GM23338 (cell line): ENCODE data around the gene YWHAH. TPM values are rescaled to one million over a fixed set of nuclear protein-coding genes. Genes with fewer than 3 reads are reported as not detected.

ENCODE experiments used
- ATAC-seq: fragments of 200-7000 bp; cut with Tn5 transposase; 3 replicates; pipeline ENCODE4 v1.9.1; 2020
- DNase-seq: peaks from one replicate; pipeline ENCODE4 v3.0.0-alpha.2; 2015; ENCODE audit warnings: low spot score
- H2AFZ ChIP-seq: fragments of 200-600 bp; sonication (generic); 2 replicates; pipeline ENCODE4 v1.8.0; 2016; ENCODE audit warnings: antibody characterized with exemption, mild to moderate bottlenecking, moderate library complexity
- H3F3A ChIP-seq: fragments of 200-600 bp; sonication (generic); replicated peaks from 2 replicates; pipeline ENCODE4 v1.8.0; 2017; ENCODE audit warnings: antibody characterized with exemption, mixed run types, low read depth
- H3K27ac ChIP-seq: fragments of 200-600 bp; sonication (generic); 2 replicates; pipeline ENCODE4 v1.6.1; 2016; ENCODE audit warnings: low read depth
- H3K27me3 ChIP-seq: fragments of 200-600 bp; sonication (generic); 2 replicates; pipeline ENCODE4 v1.8.0; 2016; ENCODE audit warnings: mild to moderate bottlenecking, mixed run types, moderate library complexity; ENCODE audit not compliant: insufficient read depth
- H3K36me3 ChIP-seq: fragments of 200-600 bp; sonication (generic); 2 replicates; pipeline ENCODE4 v1.8.0; 2016; ENCODE audit warnings: mild to moderate bottlenecking; ENCODE audit not compliant: insufficient read depth
- H3K4me1 ChIP-seq: fragments of 200-600 bp; sonication (generic); 2 replicates; pipeline ENCODE4 v1.8.0; 2016; ENCODE audit warnings: mild to moderate bottlenecking, moderate library complexity; ENCODE audit not compliant: insufficient read depth
- H3K4me2 ChIP-seq: fragments of 200-600 bp; sonication (generic); 2 replicates; pipeline ENCODE4 v1.7.1; 2017; ENCODE audit warnings: mixed run types
- H3K4me3 ChIP-seq: fragments of 200-600 bp; sonication (generic); 2 replicates; pipeline ENCODE4 v1.6.1; 2016; ENCODE audit warnings: mixed run types
- H3K79me2 ChIP-seq: fragments of 200-600 bp; sonication (generic); replicated peaks from 2 replicates; pipeline ENCODE4 v1.8.0; 2017; ENCODE audit warnings: mild to moderate bottlenecking; ENCODE audit not compliant: insufficient read depth
- H3K9me2 ChIP-seq: fragments of 200-600 bp; sonication (generic); 2 replicates; pipeline ENCODE4 v1.8.0; 2017; ENCODE audit not compliant: insufficient read depth
- H4K20me1 ChIP-seq: fragments of 200-600 bp; sonication (generic); replicated peaks from 2 replicates; pipeline ENCODE4 v1.8.0; 2017; ENCODE audit warnings: mild to moderate bottlenecking; ENCODE audit not compliant: insufficient read depth
- H3K27ac Mint-ChIP-seq: 2 replicates; pipeline ENCODE4 v1.8.0; 2020; ENCODE audit warnings: inconsistent platforms, mild to moderate bottlenecking, moderate library complexity, mixed read lengths
- H3K27me3 Mint-ChIP-seq: 3 replicates; pipeline ENCODE4 v1.8.0; 2022; ENCODE audit warnings: low read depth, mild to moderate bottlenecking, moderate library complexity, mixed read lengths, inconsistent platforms; ENCODE audit not compliant: insufficient read depth, poor library complexity
- H3K36me3 Mint-ChIP-seq: 3 replicates; pipeline ENCODE4 v1.8.0; 2021; ENCODE audit warnings: low read depth, mild to moderate bottlenecking, inconsistent platforms, moderate library complexity, mixed read lengths
- H3K4me1 Mint-ChIP-seq: 3 replicates; pipeline ENCODE4 v1.8.0; 2020; ENCODE audit warnings: mild to moderate bottlenecking, inconsistent platforms, mixed read lengths
- H3K4me3 Mint-ChIP-seq: 3 replicates; pipeline ENCODE4 v1.8.0; 2021; ENCODE audit warnings: moderate library complexity, mild to moderate bottlenecking, inconsistent platforms, mixed read lengths
- H3K9me3 Mint-ChIP-seq: 3 replicates; pipeline ENCODE4 v1.8.0; 2020; ENCODE audit warnings: moderate library complexity, mild to moderate bottlenecking, inconsistent platforms, mixed read lengths
- CREB1 ChIP-seq: fragments of 250-450 bp; sonication (Bioruptor Pico); IDR thresholded peaks from 2 replicates; pipeline ENCODE4 v1.5.0; 2020; ENCODE audit warnings: low read depth, mild to moderate bottlenecking, moderate library complexity
- EZH2 ChIP-seq: fragments of 200-600 bp; sonication (generic); IDR thresholded peaks from one replicate; pipeline ENCODE4 v1.8.0; 2017; ENCODE audit warnings: antibody characterized with exemption, mild to moderate bottlenecking, low read depth; ENCODE audit not compliant: unreplicated experiment
- EZH2phosphoT487 ChIP-seq: fragments of 200-600 bp; sonication (generic); IDR thresholded peaks from one replicate; pipeline ENCODE4 v1.8.1; 2018; ENCODE audit warnings: antibody characterized with exemption; ENCODE audit not compliant: unreplicated experiment
- JUNB ChIP-seq: IDR thresholded peaks from one replicate; pipeline ENCODE4 v1.6.1; 2016; ENCODE audit warnings: antibody characterized with exemption; ENCODE audit not compliant: unreplicated experiment
- NANOG ChIP-seq: IDR thresholded peaks from 2 replicates; pipeline ENCODE4 v1.6.1; 2016; ENCODE audit warnings: antibody characterized with exemption, borderline replicate concordance
- POLR2AphosphoS5 ChIP-seq: IDR thresholded peaks from 2 replicates; pipeline ENCODE4 v1.6.1; 2016; ENCODE audit warnings: antibody characterized with exemption, low read depth
- REST ChIP-seq: IDR thresholded peaks from one replicate; pipeline ENCODE4 v1.6.1; 2018; ENCODE audit warnings: antibody characterized with exemption; ENCODE audit not compliant: unreplicated experiment
- STAT1 ChIP-seq: IDR thresholded peaks from one replicate; pipeline ENCODE4 v1.6.1; 2016; ENCODE audit warnings: antibody characterized with exemption; ENCODE audit not compliant: unreplicated experiment
- ZNF114 ChIP-seq: fragments of 250-450 bp; sonication (Bioruptor Pico); IDR thresholded peaks from 2 replicates; pipeline ENCODE4 v1.5.0; 2020; ENCODE audit warnings: mild to moderate bottlenecking, moderate library complexity
- ZNF331 ChIP-seq: fragments of 250-450 bp; sonication (Bioruptor Pico); IDR thresholded peaks from 2 replicates; pipeline ENCODE4 v1.5.0; 2020; ENCODE audit warnings: low read depth, mild to moderate bottlenecking, moderate library complexity
- polyA plus RNA-seq: library from polyadenylated mRNA; unstranded; fragments of >200 nt; fragmentation: Nextera tagmentation; extraction: Ambion mirVana; gene quantifications from 2 replicates; pipeline ENCODE4 v1.2.1, GENCODE V29; 2016
- total RNA-seq: library from RNA; depleted of rRNA; stranded (reverse); fragments of >200 nt; shearing (Covaris generic); gene quantifications from 2 replicates; pipeline ENCODE4 v1.2.3, GENCODE V29; 2014
- TF ChIP-seq, protein P1 (sequence below): IDR thresholded peaks from 2 replicates; pipeline ENCODE4 v1.6.1; 2016; ENCODE audit warnings: antibody characterized with exemption
- TF ChIP-seq, protein P2 (sequence below), 2 experiments: fragments of 200-600 bp in 1 of 2; sonication (generic) in 1 of 2; conservative IDR thresholded peaks; 2 replicates each; pipeline versions ENCODE4 v1.5.1 to v1.6.1; 2016 to 2017; ENCODE audit warnings: antibody characterized with exemption in 2 of 2, low read depth in 2 of 2, mild to moderate bottlenecking in 2 of 2, moderate library complexity in 1 of 2

YWHAH gene
- total and polyA plus RNA-seq, 2 experiments from 2014 or later, result 277 to 283 TPM

DNA sequence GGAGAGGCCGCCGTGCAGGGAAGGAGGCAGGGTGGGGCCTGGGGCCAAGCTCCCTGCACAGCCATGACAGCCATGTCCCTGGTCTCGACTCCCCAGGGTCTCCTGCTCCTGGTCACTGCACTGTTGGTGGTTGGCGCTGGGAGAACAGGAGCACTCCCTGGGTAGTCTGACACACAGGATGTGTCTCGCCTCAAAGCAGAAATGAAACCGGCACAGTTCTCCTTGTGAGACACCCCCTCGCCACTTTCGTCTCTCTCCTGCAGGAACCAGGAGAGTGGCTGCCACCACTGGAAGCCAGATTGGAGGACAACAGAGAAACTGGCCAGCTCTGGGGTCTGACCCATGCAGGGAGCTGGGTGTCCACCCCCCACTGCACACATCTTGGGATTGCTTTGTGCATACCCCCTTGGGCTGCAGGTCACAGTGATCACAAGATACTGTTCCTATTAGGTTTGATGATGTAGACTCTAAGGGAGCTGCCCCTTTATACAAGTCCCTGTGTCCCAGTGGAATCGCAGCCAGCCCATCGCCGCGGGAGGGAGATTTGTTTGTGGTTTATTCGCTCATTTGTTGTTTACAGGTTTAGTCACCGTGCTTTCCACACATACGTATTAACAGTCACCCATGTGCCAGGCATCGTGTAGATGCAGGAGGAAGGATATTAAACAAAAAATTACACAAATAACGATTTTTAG, 27.0 kb upstream of the YWHAH start:
- H3K27me3 Mint-ChIP-seq, result peaks cover 6% of the 10 kb centered on the region
- H3K27ac ChIP-seq, result no peak overlapping the region
- H3K4me1 ChIP-seq, result no peaks in the 10 kb centered on the region
- H3K79me2 ChIP-seq, result no peaks in the 10 kb centered on the region
- H3K36me3 Mint-ChIP-seq, result no peaks in the 10 kb centered on the region
- no peaks in the 10 kb centered on the region for H3K9me2 ChIP-seq
- H3K4me2 ChIP-seq, result no peak overlapping the region
- H4K20me1 ChIP-seq, result no peaks in the 10 kb centered on the region
- no peak overlapping the region for H3K4me3 ChIP-seq
- TF ChIP-seq POLR2AphosphoS5 (no peak), EZH2 (no peak), EZH2phosphoT487 (no peak), NANOG (no peak), CREB1 (CRISPR knock-in tag) (no peak), ZNF114 (CRISPR knock-in tag) (no peak), ZNF331 (CRISPR knock-in tag) (no peak), REST (no peak)
- TF ChIP-seq, protein P1, sequence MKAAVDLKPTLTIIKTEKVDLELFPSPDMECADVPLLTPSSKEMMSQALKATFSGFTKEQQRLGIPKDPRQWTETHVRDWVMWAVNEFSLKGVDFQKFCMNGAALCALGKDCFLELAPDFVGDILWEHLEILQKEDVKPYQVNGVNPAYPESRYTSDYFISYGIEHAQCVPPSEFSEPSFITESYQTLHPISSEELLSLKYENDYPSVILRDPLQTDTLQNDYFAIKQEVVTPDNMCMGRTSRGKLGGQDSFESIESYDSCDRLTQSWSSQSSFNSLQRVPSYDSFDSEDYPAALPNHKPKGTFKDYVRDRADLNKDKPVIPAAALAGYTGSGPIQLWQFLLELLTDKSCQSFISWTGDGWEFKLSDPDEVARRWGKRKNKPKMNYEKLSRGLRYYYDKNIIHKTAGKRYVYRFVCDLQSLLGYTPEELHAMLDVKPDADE, result no peak
- no peaks in the 10 kb centered on the region for H3K27me3 ChIP-seq
- DNase-seq (no peak), ATAC-seq (no peak)
- no peaks in the 10 kb centered on the region for H3F3A ChIP-seq
- no peaks in the 10 kb centered on the region for H3K4me1 Mint-ChIP-seq
- no peak overlapping the region for H2AFZ ChIP-seq
- no peaks in the 10 kb centered on the region for H3K9me3 Mint-ChIP-seq
- no peak overlapping the region for H3K27ac Mint-ChIP-seq
- no peaks in the 10 kb centered on the region for H3K36me3 ChIP-seq
- no peak overlapping the region for H3K4me3 Mint-ChIP-seq

DNA sequence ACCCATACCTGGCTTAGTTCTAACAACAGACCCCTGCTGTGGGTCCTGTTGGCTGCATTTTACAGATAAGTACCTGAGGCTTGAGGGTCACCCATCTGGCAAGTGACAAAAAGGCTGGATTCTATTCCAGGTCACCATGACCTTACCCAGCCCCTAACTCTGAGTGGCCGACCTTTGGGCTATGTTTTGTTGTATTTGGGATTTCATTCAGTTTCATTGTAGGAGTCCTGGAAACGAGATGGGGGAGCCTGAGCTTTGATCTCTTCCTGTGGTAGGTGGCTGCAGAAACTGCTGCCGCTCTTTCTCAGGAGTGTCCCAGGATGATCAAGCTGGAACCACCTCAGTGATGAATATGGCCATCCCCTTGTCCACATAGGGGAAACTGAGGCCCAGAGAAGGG, 24.6 kb upstream of the YWHAH start:
- H3F3A ChIP-seq, result no peaks in the 10 kb centered on the region
- Mint-ChIP-seq H3K27me3 (peaks cover 8% of the 10 kb centered on the region), H3K9me3 (no peaks in the 10 kb centered on the region), H3K4me1 (no peaks in the 10 kb centered on the region), H3K4me3 (no peak overlapping the region), H3K27ac (no peak overlapping the region), H3K36me3 (no peaks in the 10 kb centered on the region)
- H2AFZ ChIP-seq, result no peak overlapping the region
- DNase-seq, result no peak
- no peaks in the 10 kb centered on the region for H4K20me1 ChIP-seq
- no peaks in the 10 kb centered on the region for H3K36me3 ChIP-seq
- 0 out of 2 replicates have a peak, but pooled peaks cover under 1% of the 10 kb centered on the region for H3K9me2 ChIP-seq
- no peaks in the 10 kb centered on the region for H3K27me3 ChIP-seq
- H3K4me3 ChIP-seq, result no peak overlapping the region
- no peak overlapping the region for H3K4me2 ChIP-seq
- no peak overlapping the region for H3K27ac ChIP-seq
- no peaks in the 10 kb centered on the region for H3K4me1 ChIP-seq
- H3K79me2 ChIP-seq, result no peaks in the 10 kb centered on the region
- ATAC-seq, result no peak
- TF ChIP-seq EZH2phosphoT487, result no peak
- no peak for TF ChIP-seq POLR2AphosphoS5
- no peak for TF ChIP-seq STAT1
- no peak for TF ChIP-seq JUNB
- no peak for TF ChIP-seq REST
- no peak for TF ChIP-seq CREB1 (CRISPR knock-in tag)
- no peak for TF ChIP-seq ZNF331 (CRISPR knock-in tag)
- TF ChIP-seq, protein P2, sequence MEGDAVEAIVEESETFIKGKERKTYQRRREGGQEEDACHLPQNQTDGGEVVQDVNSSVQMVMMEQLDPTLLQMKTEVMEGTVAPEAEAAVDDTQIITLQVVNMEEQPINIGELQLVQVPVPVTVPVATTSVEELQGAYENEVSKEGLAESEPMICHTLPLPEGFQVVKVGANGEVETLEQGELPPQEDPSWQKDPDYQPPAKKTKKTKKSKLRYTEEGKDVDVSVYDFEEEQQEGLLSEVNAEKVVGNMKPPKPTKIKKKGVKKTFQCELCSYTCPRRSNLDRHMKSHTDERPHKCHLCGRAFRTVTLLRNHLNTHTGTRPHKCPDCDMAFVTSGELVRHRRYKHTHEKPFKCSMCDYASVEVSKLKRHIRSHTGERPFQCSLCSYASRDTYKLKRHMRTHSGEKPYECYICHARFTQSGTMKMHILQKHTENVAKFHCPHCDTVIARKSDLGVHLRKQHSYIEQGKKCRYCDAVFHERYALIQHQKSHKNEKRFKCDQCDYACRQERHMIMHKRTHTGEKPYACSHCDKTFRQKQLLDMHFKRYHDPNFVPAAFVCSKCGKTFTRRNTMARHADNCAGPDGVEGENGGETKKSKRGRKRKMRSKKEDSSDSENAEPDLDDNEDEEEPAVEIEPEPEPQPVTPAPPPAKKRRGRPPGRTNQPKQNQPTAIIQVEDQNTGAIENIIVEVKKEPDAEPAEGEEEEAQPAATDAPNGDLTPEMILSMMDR (conservative IDR thresholded peaks at IDR 0.05; ENCODE audit: low read depth in 2 of 2), result no peak
- TF ChIP-seq ZNF114 (CRISPR knock-in tag), result no peak
- no peak for TF ChIP-seq EZH2
- TF ChIP-seq, protein P1, result no peak
